ENCODE results near the gene FBXL13. TPM values are rescaled to one million over a fixed set of nuclear protein-coding genes. Genes with fewer than 3 reads are reported as not detected.
"Not testable (repeated sequence)": the region's sequence is repeated elsewhere in the genome, so short reads cannot be mapped to it uniquely, and the experiment has no call there.

Gene FBXL13
- total RNA-seq, 4 donors from 2014 or later: 0.52 to 1.7 (median 1.1) TPM

DNA sequence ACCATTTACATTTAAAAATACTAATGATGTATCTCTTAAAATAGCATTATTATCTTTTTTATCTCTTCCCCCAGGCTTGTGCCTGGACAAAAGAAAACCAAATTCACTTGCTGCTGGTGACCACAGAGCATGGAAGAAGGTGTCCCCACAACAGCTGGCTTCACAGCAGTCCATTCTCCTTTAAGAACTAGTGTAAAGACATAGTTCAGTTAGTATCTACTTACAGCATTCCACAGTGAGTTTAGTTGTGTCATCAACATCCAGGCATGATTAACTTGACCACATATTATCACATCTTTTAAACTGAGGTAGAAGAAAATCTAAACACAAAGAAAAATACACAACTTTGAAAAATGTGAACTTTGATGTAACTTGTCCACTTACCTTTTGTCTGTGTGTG lies 106.8 kb downstream of the FBXL13 start:
- no peaks in the 10 kb centered on the region for H3K27me3 ChIP-seq
- no peak for TF ChIP-seq POLR2A (IDR thresholded peaks at IDR 0.05; ENCODE audit: low read depth)
- TF ChIP-seq EP300 (IDR thresholded peaks at IDR 0.05): no peak
- TF ChIP-seq POLR2AphosphoS5 (IDR thresholded peaks at IDR 0.05): no peak
- no peaks in the 10 kb centered on the region for H3K9me3 ChIP-seq
- H3K4me3 ChIP-seq: no peak overlapping the region
- H3K4me1 ChIP-seq: no peaks in the 10 kb centered on the region
- peak; percentile 0 for DNase-seq (ENCODE audit: extremely low spot score)
- intact Hi-C loops (cut with DNase I): no loop called here
- no peak overlapping the region for H3K27ac ChIP-seq (replicated peaks in 1 of 4)
- no peaks in the 10 kb centered on the region for H3K36me3 ChIP-seq

DNA sequence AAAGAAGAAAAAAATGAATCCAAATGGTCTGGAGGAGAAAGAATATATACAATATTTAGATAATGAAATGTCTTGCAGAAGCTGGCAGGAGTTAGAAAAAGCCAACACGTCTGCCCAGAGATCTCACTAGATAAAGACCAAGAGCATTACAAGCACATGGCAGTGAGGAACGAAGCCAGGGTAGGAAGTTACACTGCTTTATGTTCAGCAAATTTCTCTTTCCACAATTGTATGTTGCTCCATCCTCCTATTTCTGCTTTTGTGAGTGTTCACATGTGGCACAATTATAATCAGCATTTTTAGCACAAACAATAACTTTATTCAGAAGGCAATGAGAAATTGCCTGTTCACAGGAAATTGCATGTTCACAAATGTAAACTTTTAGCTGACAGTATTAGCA lies 108.1 kb downstream of the FBXL13 start:
- Histone ChIP-seq H3K27me3 (no peaks in the 10 kb centered on the region), H3K27ac (replicated peaks in 1 of 4) (no peak overlapping the region), H3K9me3 (no peaks in the 10 kb centered on the region), H3K36me3 (no peaks in the 10 kb centered on the region), H3K4me3 (no peak overlapping the region), H3K4me1 (no peaks in the 10 kb centered on the region)
- peak; percentile 34 for DNase-seq (ENCODE audit: extremely low spot score)
- intact Hi-C loops (cut with DNase I): no loop called here
- TF ChIP-seq POLR2AphosphoS5 (IDR thresholded peaks at IDR 0.05) (no peak), POLR2A (IDR thresholded peaks at IDR 0.05; ENCODE audit: low read depth) (no peak), EP300 (IDR thresholded peaks at IDR 0.05) (no peak)
- TF ChIP-seq, protein P1, sequence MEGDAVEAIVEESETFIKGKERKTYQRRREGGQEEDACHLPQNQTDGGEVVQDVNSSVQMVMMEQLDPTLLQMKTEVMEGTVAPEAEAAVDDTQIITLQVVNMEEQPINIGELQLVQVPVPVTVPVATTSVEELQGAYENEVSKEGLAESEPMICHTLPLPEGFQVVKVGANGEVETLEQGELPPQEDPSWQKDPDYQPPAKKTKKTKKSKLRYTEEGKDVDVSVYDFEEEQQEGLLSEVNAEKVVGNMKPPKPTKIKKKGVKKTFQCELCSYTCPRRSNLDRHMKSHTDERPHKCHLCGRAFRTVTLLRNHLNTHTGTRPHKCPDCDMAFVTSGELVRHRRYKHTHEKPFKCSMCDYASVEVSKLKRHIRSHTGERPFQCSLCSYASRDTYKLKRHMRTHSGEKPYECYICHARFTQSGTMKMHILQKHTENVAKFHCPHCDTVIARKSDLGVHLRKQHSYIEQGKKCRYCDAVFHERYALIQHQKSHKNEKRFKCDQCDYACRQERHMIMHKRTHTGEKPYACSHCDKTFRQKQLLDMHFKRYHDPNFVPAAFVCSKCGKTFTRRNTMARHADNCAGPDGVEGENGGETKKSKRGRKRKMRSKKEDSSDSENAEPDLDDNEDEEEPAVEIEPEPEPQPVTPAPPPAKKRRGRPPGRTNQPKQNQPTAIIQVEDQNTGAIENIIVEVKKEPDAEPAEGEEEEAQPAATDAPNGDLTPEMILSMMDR (IDR thresholded peaks at IDR 0.05): no peak
- WGBS: 58% methylated on average over 2 of the region's 2 CpGs

DNA sequence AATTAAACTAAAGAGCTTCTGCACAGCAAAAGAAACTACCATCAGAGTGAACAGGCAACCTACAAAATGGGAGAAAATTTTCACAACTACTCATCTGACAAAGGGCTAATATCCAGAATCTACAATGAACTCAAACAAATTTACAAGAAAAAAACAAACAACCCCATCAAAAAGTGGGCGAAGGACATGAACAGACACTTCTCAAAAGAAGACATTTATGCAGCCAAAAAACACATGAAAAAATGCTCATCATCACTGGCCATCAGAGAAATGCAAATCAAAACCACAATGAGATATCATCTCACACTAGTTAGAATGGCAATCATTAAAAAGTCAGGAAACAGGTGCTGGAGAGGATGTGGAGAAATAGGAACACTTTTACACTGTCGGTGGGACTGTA lies 112.6 kb downstream of the FBXL13 start:
- H3K4me1 ChIP-seq; H3K27me3 ChIP-seq; H3K4me3 ChIP-seq; H3K9me3 ChIP-seq; H3K36me3 ChIP-seq; DNase-seq (ENCODE audit: extremely low spot score); intact Hi-C loops (cut with DNase I); H3K27ac ChIP-seq (replicated peaks in 1 of 4): not testable (repeated sequence)
- WGBS: 67% methylated on average over 1 of the region's 2 CpGs

DNA sequence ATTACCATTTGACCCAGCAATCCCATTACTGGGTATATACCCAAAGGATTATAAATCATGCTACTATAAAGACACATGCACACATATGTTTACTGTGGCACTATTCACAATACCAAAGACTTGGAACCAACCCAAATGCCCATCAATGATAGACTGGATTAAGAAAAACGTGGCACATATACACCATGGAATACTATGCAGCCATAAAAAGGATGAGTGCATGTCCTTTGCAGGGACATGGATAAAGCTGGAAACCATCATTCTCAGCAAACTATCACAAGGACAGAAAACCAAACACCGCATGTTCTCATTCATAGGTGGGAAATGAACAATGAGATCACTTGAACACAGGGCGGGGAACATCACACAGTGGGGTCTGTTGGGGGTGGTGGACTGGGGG lies 116.6 kb downstream of the FBXL13 start:
- H3K9me3 ChIP-seq; H3K4me1 ChIP-seq; H3K27me3 ChIP-seq; H3K27ac ChIP-seq (replicated peaks in 1 of 4); H3K36me3 ChIP-seq; DNase-seq (ENCODE audit: extremely low spot score); H3K4me3 ChIP-seq; intact Hi-C loops (cut with DNase I): not testable (repeated sequence)
- 97% methylated on average over 3 of the region's 3 CpGs for WGBS

DNA sequence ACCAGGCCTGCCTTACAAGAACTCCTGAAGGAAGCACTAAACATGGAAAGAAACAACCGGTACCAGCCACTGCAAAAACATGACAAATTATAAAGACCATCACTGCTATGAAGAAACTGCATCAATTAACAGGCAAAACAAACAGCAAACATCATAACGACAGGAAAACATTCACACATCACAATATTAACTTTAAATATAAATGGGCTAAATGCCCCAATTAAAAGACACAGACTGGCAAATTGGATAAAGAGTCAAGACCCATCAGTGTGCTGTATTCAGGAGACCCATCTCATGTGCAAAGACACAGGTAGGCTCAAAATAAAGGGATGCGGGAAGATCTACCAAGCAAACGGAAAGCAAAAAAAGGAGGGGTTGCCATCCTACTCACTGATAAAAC lies 120.2 kb downstream of the FBXL13 start:
- not testable (repeated sequence) for H3K27ac ChIP-seq (replicated peaks in 1 of 4)

DNA sequence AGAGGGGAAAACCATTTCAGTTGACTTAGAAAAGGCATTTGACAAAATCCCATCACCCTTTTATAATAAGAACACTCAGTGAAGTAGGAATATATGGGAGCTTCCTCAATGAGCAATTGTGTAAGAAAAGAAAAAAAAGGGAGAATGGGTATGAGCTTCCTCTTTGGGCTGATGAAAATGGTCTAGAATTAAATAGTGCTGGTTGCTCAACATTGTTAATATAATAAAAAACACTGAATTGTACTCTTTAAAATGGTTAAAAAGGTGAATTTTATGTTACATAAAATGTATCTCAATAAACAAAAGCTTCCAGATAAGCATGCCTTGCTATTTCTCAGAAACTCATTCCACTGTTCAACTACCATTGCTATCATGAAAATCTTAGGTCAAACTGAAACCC lies 121.2 kb downstream of the FBXL13 start:
- H3K27ac ChIP-seq (replicated peaks in 1 of 4): no peak overlapping the region
- TF ChIP-seq, protein P1 (IDR thresholded peaks at IDR 0.05): no peak
- TF ChIP-seq EP300 (IDR thresholded peaks at IDR 0.05) (no peak), POLR2AphosphoS5 (IDR thresholded peaks at IDR 0.05) (no peak), POLR2A (IDR thresholded peaks at IDR 0.05; ENCODE audit: low read depth) (no peak)

More for the DNA sequence above, 120.2 kb downstream of the FBXL13 start:
- intact Hi-C loops (cut with DNase I); H3K4me1 ChIP-seq; DNase-seq (ENCODE audit: extremely low spot score); H3K36me3 ChIP-seq; H3K4me3 ChIP-seq; H3K27me3 ChIP-seq; H3K9me3 ChIP-seq: not testable (repeated sequence)
- WGBS: 96% methylated on average over 4 of the region's 4 CpGs

DNA sequence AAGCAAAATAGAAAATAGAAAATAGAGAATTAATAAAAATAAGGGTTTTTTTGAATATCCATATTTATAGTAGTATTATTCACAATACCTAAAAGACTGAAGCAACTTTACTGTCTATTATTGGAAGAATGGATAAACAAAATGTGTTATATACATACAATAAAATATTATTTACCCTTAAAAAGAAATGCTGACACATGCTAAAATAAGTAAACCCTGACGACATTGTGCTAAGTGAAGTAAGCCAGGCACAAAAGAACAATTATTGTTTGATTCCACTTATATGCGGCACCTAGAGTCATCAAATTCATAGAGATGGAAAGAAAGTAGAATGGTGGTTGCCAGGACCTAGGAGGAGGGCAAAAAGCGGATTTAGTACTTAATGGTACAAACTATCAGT lies 122.8 kb downstream of the FBXL13 start:
- intact Hi-C loops (cut with DNase I): no loop called here
- H3K27ac ChIP-seq (replicated peaks in 1 of 4): no peak overlapping the region
- peaks cover 0 to 4% (median 0%) of the 10 kb centered on the region in 4 donors for H3K4me1 ChIP-seq
- DNase-seq (ENCODE audit: extremely low spot score): no peak
- no peaks in the 10 kb centered on the region for H3K36me3 ChIP-seq
- peaks cover 0 to 7% (median 0%) of the 10 kb centered on the region in 4 donors for H3K9me3 ChIP-seq
- WGBS: 99% methylated on average over 3 of the region's 3 CpGs
- H3K27me3 ChIP-seq: no peaks in the 10 kb centered on the region
- no peak overlapping the region for H3K4me3 ChIP-seq
- no peak for TF ChIP-seq POLR2A (IDR thresholded peaks at IDR 0.05; ENCODE audit: low read depth)
- TF ChIP-seq EP300 (IDR thresholded peaks at IDR 0.05): no peak
- TF ChIP-seq, protein P1 (IDR thresholded peaks at IDR 0.05): no peak
- no peak for TF ChIP-seq POLR2AphosphoS5 (IDR thresholded peaks at IDR 0.05)

More for the DNA sequence above, 121.2 kb downstream of the FBXL13 start:
- intact Hi-C loops (cut with DNase I): no loop called here
- no peak for DNase-seq (ENCODE audit: extremely low spot score)
- H3K9me3 ChIP-seq: peaks cover 0 to 8% (median 0%) of the 10 kb centered on the region in 4 donors
- H3K36me3 ChIP-seq: no peaks in the 10 kb centered on the region
- H3K4me3 ChIP-seq: no peak overlapping the region
- no peaks in the 10 kb centered on the region for H3K27me3 ChIP-seq
- no peaks in the 10 kb centered on the region for H3K4me1 ChIP-seq
